ENCODE data around the gene DPYSL3.

DNA sequence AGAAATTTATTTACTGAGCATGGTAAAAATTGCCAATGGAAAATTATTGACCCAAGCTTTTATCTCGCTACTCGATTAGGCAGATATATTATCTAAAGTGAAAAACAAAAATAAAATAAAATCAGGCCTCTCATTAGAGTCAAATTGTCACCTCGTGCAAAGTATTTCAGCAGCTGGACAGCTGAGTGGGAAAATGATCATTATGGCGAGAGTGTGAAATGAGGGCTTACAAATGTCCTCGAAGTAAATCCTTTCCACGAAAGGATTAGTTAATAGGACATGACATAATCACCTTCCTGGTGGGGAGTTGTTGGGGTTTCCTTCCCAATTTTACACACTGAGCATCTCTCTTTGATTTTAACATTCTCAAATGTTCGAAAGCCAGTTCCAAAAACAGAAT, 5.4 kb upstream of the DPYSL3 start:
- TF ChIP-seq, protein P1, sequence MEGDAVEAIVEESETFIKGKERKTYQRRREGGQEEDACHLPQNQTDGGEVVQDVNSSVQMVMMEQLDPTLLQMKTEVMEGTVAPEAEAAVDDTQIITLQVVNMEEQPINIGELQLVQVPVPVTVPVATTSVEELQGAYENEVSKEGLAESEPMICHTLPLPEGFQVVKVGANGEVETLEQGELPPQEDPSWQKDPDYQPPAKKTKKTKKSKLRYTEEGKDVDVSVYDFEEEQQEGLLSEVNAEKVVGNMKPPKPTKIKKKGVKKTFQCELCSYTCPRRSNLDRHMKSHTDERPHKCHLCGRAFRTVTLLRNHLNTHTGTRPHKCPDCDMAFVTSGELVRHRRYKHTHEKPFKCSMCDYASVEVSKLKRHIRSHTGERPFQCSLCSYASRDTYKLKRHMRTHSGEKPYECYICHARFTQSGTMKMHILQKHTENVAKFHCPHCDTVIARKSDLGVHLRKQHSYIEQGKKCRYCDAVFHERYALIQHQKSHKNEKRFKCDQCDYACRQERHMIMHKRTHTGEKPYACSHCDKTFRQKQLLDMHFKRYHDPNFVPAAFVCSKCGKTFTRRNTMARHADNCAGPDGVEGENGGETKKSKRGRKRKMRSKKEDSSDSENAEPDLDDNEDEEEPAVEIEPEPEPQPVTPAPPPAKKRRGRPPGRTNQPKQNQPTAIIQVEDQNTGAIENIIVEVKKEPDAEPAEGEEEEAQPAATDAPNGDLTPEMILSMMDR (optimal IDR thresholded peaks at IDR 0.05 in 1 of 3, IDR thresholded peaks at IDR 0.05 in 1 of 3, conservative IDR thresholded peaks at IDR 0.05 in 1 of 3; ENCODE audit: extremely low read depth in 1 of 3, insufficient read depth in 2 of 3, low read length in 3 of 3): no peak
- TF ChIP-seq EZH2 (IDR thresholded peaks at IDR 0.05; ENCODE audit: low read length): no peak
